Muscle layer of colon (tissue), 2 donors: ENCODE measurements around the gene TANK.

Source experiments
- H3K27ac ChIP-seq: one replicate; pipeline ENCODE4 v1.7.0; 2013; ENCODE audit warnings: low read depth, mild to moderate bottlenecking, low read length, moderate library complexity
- H3K27me3 ChIP-seq, 2 donors: one replicate each; pipeline ENCODE4 v1.7.0; 2013; ENCODE audit warnings: low read length in 2 of 2, mild to moderate bottlenecking in 2 of 2; ENCODE audit not compliant: insufficient read depth in 2 of 2, control insufficient read depth in 1 of 2
- H3K36me3 ChIP-seq: one replicate; pipeline ENCODE4 v1.7.0; 2013; ENCODE audit warnings: mild to moderate bottlenecking, low read length; ENCODE audit not compliant: insufficient read depth
- H3K4me1 ChIP-seq: one replicate; pipeline ENCODE4 v1.7.0; 2013; ENCODE audit warnings: mild to moderate bottlenecking, low read length; ENCODE audit not compliant: insufficient read depth
- H3K4me3 ChIP-seq, 2 donors: one replicate each; pipeline ENCODE4 v1.7.0; 2013; ENCODE audit warnings: low read length in 2 of 2, low read depth in 1 of 2, mild to moderate bottlenecking in 1 of 2, moderate library complexity in 1 of 2
- H3K9ac ChIP-seq: one replicate; pipeline ENCODE4 v1.7.0; 2013; ENCODE audit warnings: low read length
- H3K9me3 ChIP-seq: one replicate; pipeline ENCODE4 v1.7.0; 2013; ENCODE audit warnings: mild to moderate bottlenecking, low read length
- donor health status: abdominal sarcoma.
- donor health status: Adenocarcinoma of cecum.

The TANK gene

DNA sequence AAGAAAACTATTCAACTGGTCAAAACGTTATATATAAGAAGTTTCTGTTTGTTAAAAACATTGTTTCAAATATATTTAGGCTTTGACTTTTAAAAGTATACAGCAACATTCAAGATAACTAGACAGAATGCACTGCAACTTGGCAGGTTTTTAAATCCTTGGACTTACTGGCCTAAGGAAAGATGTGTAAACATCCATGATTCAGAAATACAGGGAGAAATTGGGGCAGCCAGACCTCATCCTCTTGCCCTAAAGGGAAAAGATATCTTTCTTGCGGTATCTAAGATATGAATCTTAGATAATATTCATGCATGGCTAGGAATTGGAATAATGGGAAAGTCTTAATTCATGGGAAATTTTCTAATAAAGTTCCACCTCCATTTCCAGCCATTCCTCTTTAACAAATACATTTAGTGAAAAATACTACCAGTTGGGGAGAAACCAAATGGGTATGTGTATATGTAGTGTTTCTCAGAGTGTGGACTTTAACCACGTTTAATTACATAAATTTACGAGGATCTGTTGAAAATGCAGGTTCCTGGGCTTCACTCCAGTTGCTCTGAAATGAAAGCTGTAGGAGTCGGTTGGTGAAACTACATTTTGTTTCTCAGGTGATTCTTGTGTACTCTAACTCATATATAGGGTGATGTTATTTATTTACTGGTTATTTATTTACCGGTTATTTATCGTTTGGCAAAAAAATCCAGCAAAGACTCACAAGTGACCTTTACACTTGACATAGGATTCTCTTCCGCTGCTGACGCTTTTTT lies 587 bp upstream of the TANK start:
- Histone ChIP-seq H3K27ac (peak overlapping the region; percentile 54), H3K4me3 (peak overlapping the region in 1 of 2 donors; percentile 94), H3K9ac (peak overlapping the region; percentile 60), H3K27me3 (no peaks in the 10 kb centered on the region), H3K9me3 (no peaks in the 10 kb centered on the region), H3K36me3 (peaks cover 6% of the 10 kb centered on the region), H3K4me1 (peaks cover 28% of the 10 kb centered on the region)

DNA sequence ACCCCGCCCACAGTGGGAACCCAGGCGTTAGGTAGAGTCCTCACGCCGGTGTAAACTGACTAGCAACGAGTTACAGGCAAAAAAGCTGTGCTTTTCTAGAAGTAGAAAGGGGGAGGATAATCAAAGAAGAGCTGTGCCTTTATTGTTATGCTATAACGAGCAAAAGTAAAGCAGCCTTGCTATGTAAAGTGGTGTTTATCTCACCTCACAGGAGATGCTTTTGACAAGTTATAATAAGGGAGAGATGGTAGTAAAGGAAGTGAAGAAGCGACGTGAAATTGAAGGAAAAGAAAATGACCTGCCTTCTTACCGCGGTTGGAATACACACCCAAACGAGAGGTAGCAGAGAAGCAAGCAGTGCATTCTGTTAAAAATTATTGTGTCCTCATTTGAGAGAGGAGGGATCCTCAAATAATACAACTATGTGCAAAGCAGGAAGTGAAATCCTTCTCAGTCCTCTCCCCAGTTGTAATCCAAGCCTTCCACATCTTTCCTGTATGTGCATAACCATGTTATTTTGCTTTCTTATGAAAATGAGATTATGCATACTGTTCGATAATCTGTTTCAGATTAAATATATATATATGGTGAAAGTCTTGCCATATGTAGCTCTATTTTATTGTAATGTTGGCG lies 962 bp downstream of the TANK start:
- H3K4me1 ChIP-seq = peaks cover 35% of the 10 kb centered on the region
- H3K9me3 ChIP-seq = no peaks in the 10 kb centered on the region
- peak overlapping the region; percentile 90 for H3K27ac ChIP-seq
- peak overlapping the region; percentile 80 for H3K9ac ChIP-seq
- peaks cover 6% of the 10 kb centered on the region for H3K36me3 ChIP-seq
- no peaks in the 10 kb centered on the region for H3K27me3 ChIP-seq
- H3K4me3 ChIP-seq = peak overlapping the region; percentile 82 to 94

- peaks cover 11% of the 10 kb centered on the region for H3K36me3 ChIP-seq
- H3K4me1 ChIP-seq = peaks cover 38% of the 10 kb centered on the region
- H3K27me3 ChIP-seq = no peaks in the 10 kb centered on the region
- no peak overlapping the region for H3K4me3 ChIP-seq
- H3K27ac ChIP-seq = no peak overlapping the region
- H3K9ac ChIP-seq = no peak overlapping the region
- H3K9me3 ChIP-seq = no peaks in the 10 kb centered on the region
Measured at GRCh38 chr2:161163440-161163839, 3.2 kb downstream of the TANK start.

GRCh38 chr2:161164161-161164560 lies 3.9 kb downstream of the TANK start:
- Histone ChIP-seq H3K4me3 (no peak overlapping the region), H3K9ac (no peak overlapping the region), H3K36me3 (peaks cover 11% of the 10 kb centered on the region), H3K27ac (no peak overlapping the region), H3K4me1 (peaks cover 35% of the 10 kb centered on the region), H3K9me3 (no peaks in the 10 kb centered on the region), H3K27me3 (no peaks in the 10 kb centered on the region)

- Histone ChIP-seq H3K4me3 (no peak overlapping the region), H3K9ac (no peak overlapping the region), H3K27ac (no peak overlapping the region), H3K27me3 (no peaks in the 10 kb centered on the region), H3K36me3 (peaks cover 11% of the 10 kb centered on the region), H3K9me3 (no peaks in the 10 kb centered on the region), H3K4me1 (peaks cover 30% of the 10 kb centered on the region)
Measured at GRCh38 chr2:161165266-161165665, 5.0 kb downstream of the TANK start.

DNA sequence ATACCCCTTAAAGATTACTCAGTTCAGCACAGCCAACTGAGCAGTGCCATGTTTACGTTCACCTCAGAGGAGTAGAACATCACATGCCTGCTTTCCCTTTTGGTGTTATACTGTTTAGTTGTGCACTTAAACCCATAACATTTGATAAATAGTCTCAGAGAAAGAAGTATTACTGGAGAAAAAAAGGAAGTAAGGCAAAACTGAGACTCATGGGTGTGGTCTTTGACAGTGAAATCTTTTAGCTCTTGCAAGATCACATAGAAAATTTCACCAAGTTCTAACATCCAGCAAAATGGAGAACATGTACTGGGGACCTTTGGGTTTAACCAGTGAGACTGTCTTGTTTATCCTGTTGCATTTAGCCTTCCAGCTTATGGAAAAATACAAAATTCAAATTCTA lies 5.6 kb downstream of the TANK start:
- H3K36me3 ChIP-seq = peaks cover 11% of the 10 kb centered on the region
- H3K4me1 ChIP-seq = peaks cover 35% of the 10 kb centered on the region
- H3K4me3 ChIP-seq = no peak overlapping the region
- no peak overlapping the region for H3K27ac ChIP-seq
- no peak overlapping the region for H3K9ac ChIP-seq
- no peaks in the 10 kb centered on the region for H3K9me3 ChIP-seq
- H3K27me3 ChIP-seq = no peaks in the 10 kb centered on the region

- Histone ChIP-seq H3K9me3 (no peaks in the 10 kb centered on the region), H3K4me3 (no peak overlapping the region), H3K27ac (no peak overlapping the region), H3K9ac (no peak overlapping the region), H3K4me1 (peaks cover 29% of the 10 kb centered on the region), H3K36me3 (peaks cover 11% of the 10 kb centered on the region), H3K27me3 (no peaks in the 10 kb centered on the region)
Measured at GRCh38 chr2:161166538-161167409, 6.5 kb downstream of the TANK start.

DNA sequence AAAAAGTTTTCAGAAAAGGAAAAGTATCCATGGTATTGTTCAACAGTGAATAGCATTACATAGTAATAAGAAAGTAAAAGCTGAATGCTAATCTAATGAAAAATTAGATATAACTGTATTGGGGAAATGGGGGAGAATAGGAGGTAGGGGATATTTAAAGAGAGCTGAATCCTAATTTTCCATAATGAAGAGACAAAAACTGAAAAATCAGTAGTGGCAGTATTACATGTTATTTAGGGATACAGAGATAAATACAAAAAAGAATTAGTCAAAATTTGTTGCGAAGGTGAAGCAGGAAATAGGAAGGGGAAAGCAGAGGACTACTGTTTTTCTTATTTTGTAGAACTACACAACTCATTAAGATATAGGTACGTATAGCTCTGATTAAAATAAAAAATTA lies 9.1 kb downstream of the TANK start:
- Histone ChIP-seq H3K4me1 (peaks cover 20% of the 10 kb centered on the region), H3K36me3 (peaks cover 5% of the 10 kb centered on the region), H3K27me3 (no peaks in the 10 kb centered on the region), H3K27ac (no peak overlapping the region), H3K9ac (no peak overlapping the region), H3K9me3 (no peaks in the 10 kb centered on the region), H3K4me3 (no peak overlapping the region)

DNA sequence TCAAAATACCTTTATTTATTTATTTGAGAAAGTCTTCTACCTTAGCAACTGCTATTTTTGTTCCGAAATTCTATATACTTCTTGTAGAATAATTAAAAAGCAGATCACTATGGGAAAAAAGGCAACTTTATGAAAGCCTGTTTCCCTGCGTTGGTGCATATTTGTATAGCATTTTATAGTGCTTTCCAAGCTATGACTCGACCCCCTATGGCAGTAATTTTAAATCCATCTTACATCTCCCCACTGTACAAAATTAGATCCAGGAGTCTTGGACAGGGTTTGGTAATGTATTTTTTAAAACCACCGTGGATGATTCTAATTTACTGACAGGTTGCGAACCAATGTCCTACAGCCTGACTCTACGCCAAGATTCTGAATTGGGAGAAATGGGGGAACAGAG lies 10.1 kb downstream of the TANK start:
- Histone ChIP-seq H3K4me3 (no peak overlapping the region), H3K4me1 (peaks cover 20% of the 10 kb centered on the region), H3K36me3 (peaks cover 5% of the 10 kb centered on the region), H3K9me3 (no peaks in the 10 kb centered on the region), H3K27ac (no peak overlapping the region), H3K9ac (no peak overlapping the region), H3K27me3 (no peaks in the 10 kb centered on the region)

DNA sequence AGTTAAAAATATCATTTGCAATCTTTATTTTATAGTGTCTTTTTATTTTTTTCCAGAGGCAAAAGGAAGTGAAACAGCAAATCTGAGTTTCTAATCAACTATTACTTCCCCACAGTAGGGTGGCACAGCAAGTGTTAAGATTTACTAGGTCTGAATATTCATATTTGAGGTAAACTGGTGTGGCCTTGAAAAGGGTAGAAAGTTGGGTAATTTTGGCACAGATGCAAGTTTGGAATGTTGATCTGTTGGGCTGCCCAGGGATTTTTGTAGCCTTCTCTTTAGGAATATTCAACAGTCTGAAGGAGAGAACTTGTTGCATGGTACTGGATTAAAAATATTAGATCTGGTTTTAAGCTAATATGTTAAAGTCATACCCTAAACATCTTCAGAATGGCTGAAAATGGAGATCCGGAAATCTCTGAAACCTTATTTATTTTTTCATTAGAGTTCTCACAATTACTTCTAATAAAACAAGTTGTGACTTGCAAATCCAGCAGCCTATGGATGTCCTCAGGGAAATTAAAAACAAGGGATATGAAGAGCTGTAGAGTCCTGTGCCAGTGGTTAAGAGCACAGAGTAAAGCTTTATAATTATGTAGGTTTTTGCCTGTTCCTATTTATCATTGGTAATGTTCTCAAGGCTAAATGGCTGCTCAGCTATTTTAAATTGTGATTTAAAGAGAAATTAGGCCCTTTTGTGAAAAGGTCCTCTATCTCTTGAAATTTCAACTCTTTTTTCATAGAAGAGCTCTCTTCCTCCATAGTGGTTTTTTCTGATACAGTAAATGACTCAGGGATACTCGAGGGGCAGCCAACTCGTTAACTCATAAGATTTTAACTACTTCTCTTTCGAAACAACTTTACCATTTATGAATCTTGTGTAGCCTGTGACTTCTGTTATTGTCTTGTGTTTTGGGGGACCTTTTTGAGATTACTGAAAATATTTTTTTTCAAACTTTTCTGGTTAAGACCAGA lies 11.0 kb downstream of the TANK start:
- H3K36me3 ChIP-seq = peaks cover 5% of the 10 kb centered on the region
- peaks cover 12% of the 10 kb centered on the region for H3K4me1 ChIP-seq
- no peaks in the 10 kb centered on the region for H3K27me3 ChIP-seq
- H3K9ac ChIP-seq = no peak overlapping the region
- no peak overlapping the region for H3K27ac ChIP-seq
- H3K4me3 ChIP-seq = no peak overlapping the region
- no peaks in the 10 kb centered on the region for H3K9me3 ChIP-seq
